Ishikawa (cell line): ENCODE data around the gene ZNF136.

Source experiments
- EGR1 ChIP-seq: IDR thresholded peaks from 2 replicates; pipeline ENCODE4 v1.6.1; 2012
- FOXM1 ChIP-seq: IDR thresholded peaks from 2 replicates; pipeline ENCODE4 v1.6.1; 2012; ENCODE audit warnings: low read depth, borderline replicate concordance
- RAD21 ChIP-seq: IDR thresholded peaks from 2 replicates; pipeline ENCODE4 v1.6.1; 2012; ENCODE audit warnings: low read depth

GRCh38 chr19:12224676-12225075 lies 61.8 kb downstream of the ZNF136 start:
- TF ChIP-seq RAD21 (no peak), EGR1 (no peak), FOXM1 (no peak)
